Mesendoderm (in vitro differentiated cells): ENCODE results near the gene KRT12.
"Not testable (repeated sequence)": the region's sequence is repeated elsewhere in the genome, so short reads cannot be mapped to it uniquely, and the experiment has no call there.

Experiments
- DNase-seq: peaks from one replicate; pipeline ENCODE4 v3.0.0; 2013
- H2AK5ac ChIP-seq: 2 replicates; pipeline ENCODE4 v1.6.1; 2013; ENCODE audit warnings: low read length, inconsistent platforms
- H2BK120ac ChIP-seq: 2 replicates; pipeline ENCODE4 v1.6.1; 2013; ENCODE audit warnings: low read depth, mild to moderate bottlenecking, low read length, moderate library complexity, mixed read lengths
- H2BK15ac ChIP-seq: replicated peaks from 2 replicates; pipeline ENCODE4 v1.6.1; 2013; ENCODE audit warnings: low read depth, mild to moderate bottlenecking, moderate library complexity
- H2BK5ac ChIP-seq: 2 replicates; pipeline ENCODE4 v1.6.1; 2013; ENCODE audit warnings: low read length, inconsistent platforms
- H3K18ac ChIP-seq: 2 replicates; pipeline ENCODE4 v1.6.1; 2013; ENCODE audit warnings: mild to moderate bottlenecking, low read length, mixed read lengths
- H3K23ac ChIP-seq: one replicate; pipeline ENCODE4 v1.6.1; 2013; ENCODE audit warnings: low read length
- H3K27ac ChIP-seq: 2 replicates; pipeline ENCODE4 v1.5.1; 2013; ENCODE audit warnings: low read depth, mild to moderate bottlenecking, inconsistent platforms, low read length, moderate library complexity
- H3K27me3 ChIP-seq: 2 replicates; pipeline ENCODE4 v1.6.1; 2013; ENCODE audit warnings: low read length, control low read depth, mild to moderate bottlenecking, inconsistent platforms; ENCODE audit not compliant: insufficient read depth, poor library complexity
- H3K36me3 ChIP-seq: 2 replicates; pipeline ENCODE4 v1.6.1; 2013; ENCODE audit warnings: low read length, inconsistent platforms; ENCODE audit not compliant: control insufficient read depth, insufficient read depth
- H3K4ac ChIP-seq: one replicate; pipeline ENCODE4 v1.6.1; 2013; ENCODE audit warnings: low read depth, mild to moderate bottlenecking, low read length, moderate library complexity
- H3K4me1 ChIP-seq: 2 replicates; pipeline ENCODE4 v1.6.1; 2013; ENCODE audit warnings: low read depth, low read length, inconsistent platforms; ENCODE audit not compliant: control insufficient read depth
- H3K4me2 ChIP-seq: 2 replicates; pipeline ENCODE4 v1.6.1; 2013; ENCODE audit warnings: low read length
- H3K4me3 ChIP-seq: 2 replicates; pipeline ENCODE4 v1.5.1; 2013; ENCODE audit warnings: mild to moderate bottlenecking, low read length
- H3K56ac ChIP-seq: one replicate; pipeline ENCODE4 v1.6.1; 2013; ENCODE audit warnings: low read length
- H3K79me1 ChIP-seq: 2 replicates; pipeline ENCODE4 v1.6.1; 2013; ENCODE audit warnings: low read length, inconsistent platforms
- H3K79me2 ChIP-seq: 2 replicates; pipeline ENCODE4 v1.6.1; 2013; ENCODE audit warnings: mild to moderate bottlenecking, low read length; ENCODE audit not compliant: control insufficient read depth, insufficient read depth
- H3K9ac ChIP-seq: 2 replicates; pipeline ENCODE4 v1.6.1; 2013; ENCODE audit warnings: low read length, inconsistent platforms
- H4K5ac ChIP-seq: one replicate; pipeline ENCODE4 v1.6.1; 2013; ENCODE audit warnings: low read length
- H4K8ac ChIP-seq: one replicate; pipeline ENCODE4 v1.6.1; 2013; ENCODE audit warnings: low read depth, mild to moderate bottlenecking, control low read depth, low read length, moderate library complexity
- WGBS: extraction: QIAGEN DNeasy Blood & Tissue Kit; methylation state at CpG from one replicate; pipeline ENCODE4 v1.1.7; 2013; ENCODE audit warnings: low lambda C conversion rate, missing lambda C conversion rate; ENCODE audit not compliant: insufficient coverage; ENCODE audit errors: extremely low coverage; 5-methylcytosine and 5-hydroxymethylcytosine counted together

KRT12 gene

GRCh38 chr17:40816569-40816968, 50.5 kb downstream of the KRT12 start:
- Histone ChIP-seq H3K4me3 (no peak overlapping the region), H3K27me3 (no peaks in the 10 kb centered on the region), H3K36me3 (peaks cover 1% of the 10 kb centered on the region), H2AK5ac (no peak overlapping the region), H4K8ac (no peak overlapping the region), H3K4ac (no peak overlapping the region), H3K27ac (no peak overlapping the region), H3K4me2 (no peak overlapping the region), H3K18ac (no peak overlapping the region), H3K9ac (no peak overlapping the region), H3K56ac (no peak overlapping the region), H3K23ac (no peak overlapping the region), H4K5ac (no peak overlapping the region), H2BK5ac (no peak overlapping the region), H2BK15ac (no peak overlapping the region), H3K79me1 (no peaks in the 10 kb centered on the region), H3K79me2 (no peaks in the 10 kb centered on the region), H3K4me1 (no peaks in the 10 kb centered on the region), H2BK120ac (no peak overlapping the region)
- WGBS, result no CpG with 5 or more reads among the region's 3 CpGs
- DNase-seq, result no peak

- no peak overlapping the region for H2BK120ac ChIP-seq
- no peaks in the 10 kb centered on the region for H3K79me1 ChIP-seq
Measured at GRCh38 chr17:40815381-40815780, 51.6 kb downstream of the KRT12 start.

GRCh38 chr17:40814657-40815056, 52.4 kb downstream of the KRT12 start:
- H3K4me1 ChIP-seq, H3K18ac ChIP-seq, H3K36me3 ChIP-seq, H3K79me2 ChIP-seq, H2BK120ac ChIP-seq, H3K4me3 ChIP-seq, H3K79me1 ChIP-seq, DNase-seq, H2BK15ac ChIP-seq, H3K27ac ChIP-seq, H2AK5ac ChIP-seq, H3K56ac ChIP-seq, H3K23ac ChIP-seq, H3K4me2 ChIP-seq, H3K27me3 ChIP-seq, H3K4ac ChIP-seq, H2BK5ac ChIP-seq, H4K5ac ChIP-seq, H4K8ac ChIP-seq, H3K9ac ChIP-seq: not testable (repeated sequence)
- WGBS, result no CpG with 5 or more reads among the region's 3 CpGs

More at GRCh38 chr17:40815381-40815780, 51.6 kb downstream of the KRT12 start:
- H3K36me3 ChIP-seq, result peaks cover 1% of the 10 kb centered on the region
- no peak overlapping the region for H2BK15ac ChIP-seq
- H3K9ac ChIP-seq, result no peak overlapping the region
- H3K4me1 ChIP-seq, result no peaks in the 10 kb centered on the region
- DNase-seq, result no peak
- no peak overlapping the region for H3K4me2 ChIP-seq
- H3K18ac ChIP-seq, result no peak overlapping the region
- H4K5ac ChIP-seq, result no peak overlapping the region
- no peak overlapping the region for H4K8ac ChIP-seq
- H3K27me3 ChIP-seq, result peaks cover 3% of the 10 kb centered on the region
- no peak overlapping the region for H3K27ac ChIP-seq
- H3K79me2 ChIP-seq, result no peaks in the 10 kb centered on the region
- no peak overlapping the region for H3K23ac ChIP-seq
- WGBS, result no CpG with 5 or more reads among the region's 1 CpG
- no peak overlapping the region for H3K4ac ChIP-seq
- H3K56ac ChIP-seq, result no peak overlapping the region
- no peak overlapping the region for H2BK5ac ChIP-seq
- H2AK5ac ChIP-seq, result no peak overlapping the region
- no peak overlapping the region for H3K4me3 ChIP-seq

- H2BK15ac ChIP-seq, result no peak overlapping the region
- H3K4me3 ChIP-seq, result no peak overlapping the region
- no peak overlapping the region for H3K23ac ChIP-seq
- no peaks in the 10 kb centered on the region for H3K79me2 ChIP-seq
- no peak overlapping the region for H3K56ac ChIP-seq
- H3K27ac ChIP-seq, result no peak overlapping the region
- no peak overlapping the region for H2BK5ac ChIP-seq
- H4K8ac ChIP-seq, result no peak overlapping the region
- no peak overlapping the region for H2BK120ac ChIP-seq
- H3K18ac ChIP-seq, result no peak overlapping the region
- no peak overlapping the region for H3K9ac ChIP-seq
- no peak overlapping the region for H3K4me2 ChIP-seq
- H2AK5ac ChIP-seq, result no peak overlapping the region
- H4K5ac ChIP-seq, result no peak overlapping the region
- peaks cover 3% of the 10 kb centered on the region for H3K27me3 ChIP-seq
- no peak for DNase-seq
- H3K79me1 ChIP-seq, result no peaks in the 10 kb centered on the region
- H3K36me3 ChIP-seq, result peaks cover 1% of the 10 kb centered on the region
- H3K4me1 ChIP-seq, result no peaks in the 10 kb centered on the region
- no CpG with 5 or more reads among the region's 4 CpGs for WGBS
- no peak overlapping the region for H3K4ac ChIP-seq
Measured at GRCh38 chr17:40813804-40814203, 53.2 kb downstream of the KRT12 start.

GRCh38 chr17:40812639-40813038, 54.4 kb downstream of the KRT12 start:
- no peaks in the 10 kb centered on the region for H3K79me2 ChIP-seq
- H3K4ac ChIP-seq, result no peak overlapping the region
- no peak overlapping the region for H3K56ac ChIP-seq
- WGBS, result no CpG with 5 or more reads among the region's 3 CpGs
- H4K5ac ChIP-seq, result no peak overlapping the region
- H3K36me3 ChIP-seq, result peaks cover 1% of the 10 kb centered on the region
- H3K9ac ChIP-seq, result no peak overlapping the region
- H3K27me3 ChIP-seq, result peaks cover 3% of the 10 kb centered on the region
- H3K4me3 ChIP-seq, result no peak overlapping the region
- no peak overlapping the region for H3K18ac ChIP-seq
- H2BK120ac ChIP-seq, result no peak overlapping the region
- no peaks in the 10 kb centered on the region for H3K79me1 ChIP-seq
- H4K8ac ChIP-seq, result no peak overlapping the region
- no peak overlapping the region for H2BK5ac ChIP-seq
- no peak overlapping the region for H3K23ac ChIP-seq
- DNase-seq, result no peak
- no peak overlapping the region for H3K4me2 ChIP-seq
- H2AK5ac ChIP-seq, result no peak overlapping the region
- H2BK15ac ChIP-seq, result no peak overlapping the region
- no peaks in the 10 kb centered on the region for H3K4me1 ChIP-seq
- H3K27ac ChIP-seq, result no peak overlapping the region
